ENCODE results near the gene ERC2. TPM values are rescaled to one million over a fixed set of nuclear protein-coding genes. Genes with fewer than 3 reads are reported as not detected.

Gene ERC2
- total and polyA plus RNA-seq, 11 donors, result 0.16 to 3.8 (median 1.6) TPM

- TF ChIP-seq POLR2A (IDR thresholded peaks at IDR 0.05), result no peak
- TF ChIP-seq CTCF (IDR thresholded peaks at IDR 0.05), result no peak
- DNase-seq (peak in 1 of 5 donors; percentile 23), ATAC-seq (peak; percentile 46 to 71 (median 54))
- H3K27ac ChIP-seq, result peak overlapping the region in 2 of 12 donors; percentile 9 to 27
- 54 to 64% (median 62%) methylated on average over 4 of the region's 4 CpGs for WGBS, 4 donors
- H3K27me3 ChIP-seq, result no peaks in the 10 kb centered on the region
- no peak overlapping the region for H3K4me3 ChIP-seq
- peaks cover 0 to 9% (median 0%) of the 10 kb centered on the region in 12 donors for H3K4me1 ChIP-seq
- H3K9me3 ChIP-seq, result peaks cover 0 to under 1% (median 0%) of the 10 kb centered on the region in 12 donors
- intact Hi-C loops (cut with DNase I), result no loop called here
- H3K36me3 ChIP-seq, result no peaks in the 10 kb centered on the region
Measured at GRCh38 chr3:55556619-55557537, 911.4 kb downstream of the ERC2 start.

GRCh38 chr3:55555873-55556618, 912.2 kb downstream of the ERC2 start:
- ATAC-seq (no peak), DNase-seq (no peak)
- WGBS, 4 donors, result 44 to 58% (median 51%) methylated on average over 6 of the region's 6 CpGs
- Histone ChIP-seq H3K27me3 (no peaks in the 10 kb centered on the region), H3K4me1 (peaks cover 0 to 9% (median 0%) of the 10 kb centered on the region in 12 donors), H3K9me3 (peaks cover 0 to 4% (median 0%) of the 10 kb centered on the region in 12 donors), H3K27ac (no peak overlapping the region), H3K36me3 (no peaks in the 10 kb centered on the region), H3K4me3 (no peak overlapping the region)
- TF ChIP-seq CTCF (IDR thresholded peaks at IDR 0.05), result no peak
- TF ChIP-seq POLR2A (IDR thresholded peaks at IDR 0.05), result no peak
- intact Hi-C loops (cut with DNase I), result no loop called here

- peaks cover 0 to 4% (median 0%) of the 10 kb centered on the region in 12 donors for H3K9me3 ChIP-seq
- intact Hi-C loops (cut with DNase I), result no loop called here
- H3K27ac ChIP-seq, result no peak overlapping the region
- H3K36me3 ChIP-seq, result no peaks in the 10 kb centered on the region
- no peak for DNase-seq
- peaks cover 0 to 9% (median 0%) of the 10 kb centered on the region in 12 donors for H3K4me1 ChIP-seq
- no peak for ATAC-seq
- no peaks in the 10 kb centered on the region for H3K27me3 ChIP-seq
- no peak for TF ChIP-seq POLR2A (IDR thresholded peaks at IDR 0.05)
- no peak for TF ChIP-seq CTCF (IDR thresholded peaks at IDR 0.05)
- WGBS, 4 donors, result 82 to 86% (median 85%) methylated on average over 11 of the region's 11 CpGs
- no peak overlapping the region for H3K4me3 ChIP-seq
Measured at GRCh38 chr3:55554634-55555425, 913.4 kb downstream of the ERC2 start.

Measured in heart left ventricle (tissue), 16 donors.